Forelimb muscle (tissue), 1 donor: Measurements from ENCODE around the gene PRSS57. TPM values are rescaled to one million over a fixed set of nuclear protein-coding genes. Genes with fewer than 3 reads are reported as not detected.
"Not testable (repeated sequence)": the region's sequence is repeated elsewhere in the genome, so short reads cannot be mapped to it uniquely, and the experiment has no call there.

ENCODE experiments used
- DNase-seq: peaks from one replicate; pipeline ENCODE4 v3.0.0-alpha.2; 2013; ENCODE audit warnings: low read depth
- polyA plus RNA-seq: library from polyadenylated mRNA; unstranded; fragments of 120-200 nt; gene quantifications from one replicate; pipeline ENCODE4 v1.2.1, GENCODE V29; 2013; ENCODE audit not compliant: insufficient read length

PRSS57 gene
- polyA plus RNA-seq, result 0.44 TPM

DNA sequence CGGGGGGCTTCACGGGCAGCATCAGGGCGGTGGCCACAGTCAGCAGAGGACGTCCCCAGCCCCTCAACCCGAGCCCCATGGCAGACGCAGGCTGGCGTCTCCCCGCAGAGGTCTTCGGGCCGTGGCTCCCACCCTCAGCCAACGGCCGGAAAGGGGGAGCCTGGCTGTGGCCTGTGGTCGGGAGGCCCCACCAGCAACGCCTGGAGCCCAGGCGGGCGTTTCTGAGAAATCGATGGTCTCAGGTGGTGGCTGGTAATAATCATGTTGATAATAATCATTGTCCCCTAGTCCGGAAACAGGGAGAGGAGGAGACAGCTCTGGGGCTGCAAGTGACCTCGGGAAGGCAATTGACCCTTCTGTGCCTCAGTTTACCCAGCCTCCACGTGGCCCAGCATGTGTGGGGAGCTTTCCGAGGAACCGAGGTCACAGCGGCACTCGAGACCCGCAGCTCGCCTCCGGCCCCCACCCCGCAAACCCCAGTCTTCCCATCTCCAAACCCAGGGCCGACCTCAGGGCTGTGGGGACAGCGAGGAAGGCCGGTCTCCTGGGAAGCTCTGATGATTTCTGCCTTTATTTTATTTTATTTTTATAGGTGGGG lies at the start of gene PRSS57:
PRSS57 (minus strand) TSS at position 101 of the 598 bp plus-strand sequence; CDS start at position 79, 22 bp downstream.
- DNase-seq, result no peak

DNA sequence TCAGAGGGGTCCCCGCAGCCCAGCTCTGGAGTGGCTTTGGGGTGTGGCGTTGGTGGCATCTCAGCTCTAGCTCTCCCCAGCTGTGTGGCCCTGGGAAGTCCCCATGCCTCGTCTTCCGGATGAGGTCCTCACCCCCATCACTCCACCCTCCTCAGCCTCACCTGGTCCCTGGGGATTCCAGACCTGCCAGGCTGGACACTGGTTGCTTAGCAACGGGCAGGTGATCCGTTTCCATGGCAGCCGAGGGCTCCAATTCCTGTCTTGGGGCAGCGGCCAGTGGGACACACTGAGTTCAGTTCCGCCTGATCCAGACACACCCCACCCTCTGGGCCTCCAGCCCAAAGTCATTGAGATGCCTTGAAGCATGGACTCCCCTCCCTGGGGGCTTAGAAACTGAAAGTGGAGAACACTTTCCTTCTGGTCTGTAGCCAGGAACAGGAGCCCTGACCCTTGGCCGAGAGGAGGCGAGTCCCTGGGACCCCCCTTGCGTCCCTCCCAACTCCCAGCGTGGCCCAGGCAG lies 48.0 kb upstream of the PRSS57 start:
- no peak for DNase-seq

DNA sequence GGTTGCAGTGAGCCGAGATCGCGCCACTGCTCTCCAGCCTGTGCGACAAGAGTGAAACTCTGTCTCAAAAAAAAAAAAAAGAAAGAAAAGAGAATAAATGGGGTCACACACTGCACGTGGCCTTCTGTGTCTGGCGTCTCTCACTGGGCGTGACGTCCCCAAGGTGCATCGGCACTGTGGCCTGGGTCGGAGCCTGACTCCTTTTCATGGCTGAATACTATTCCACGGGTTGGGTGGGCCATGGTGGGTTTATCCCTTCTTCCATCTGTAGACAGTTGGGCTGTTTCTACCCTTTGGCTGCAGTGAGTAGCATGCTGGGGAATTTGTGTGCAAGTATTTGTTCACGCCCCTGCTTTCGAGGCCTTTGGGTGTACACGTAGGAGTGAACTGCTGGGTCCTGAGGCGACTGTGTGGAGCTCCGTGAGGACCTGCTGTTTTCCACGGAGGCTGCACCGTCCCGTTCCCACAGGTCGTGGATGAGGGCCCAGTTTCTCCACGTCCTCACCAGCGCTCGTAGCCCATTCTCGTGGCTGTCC lies 47.4 kb upstream of the PRSS57 start:
- no peak for DNase-seq

DNA sequence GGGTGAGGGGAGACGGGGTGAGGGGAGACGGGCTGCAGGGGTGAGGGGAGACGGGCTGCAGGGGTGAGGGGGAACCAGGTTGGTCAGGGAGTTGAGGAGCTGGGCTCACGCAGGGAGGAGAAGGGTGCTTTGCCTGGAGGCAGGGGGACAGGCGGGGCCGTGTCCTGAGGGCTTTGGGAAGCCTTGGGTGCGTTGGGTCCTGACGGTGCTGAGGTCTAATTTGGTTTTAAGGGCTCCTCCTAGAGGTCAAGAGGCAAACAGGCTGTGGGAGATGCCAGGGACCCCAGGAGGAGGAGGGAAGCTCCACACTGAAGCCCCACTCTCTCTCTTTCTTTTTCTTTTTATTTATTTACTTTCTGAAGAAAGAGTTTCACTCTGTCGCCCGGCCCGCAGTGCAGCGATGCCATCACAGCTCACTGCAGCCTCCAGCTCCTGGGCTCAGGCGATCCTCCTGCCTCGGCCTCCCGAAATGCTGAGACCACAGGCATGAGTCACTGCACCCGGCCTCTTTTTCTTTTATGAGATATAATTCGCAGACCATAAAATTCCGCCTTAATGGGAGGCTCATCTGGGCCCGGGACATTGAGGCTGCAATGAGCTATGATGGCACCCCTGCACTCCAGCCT lies 46.4 kb upstream of the PRSS57 start:
- no peak for DNase-seq

DNA sequence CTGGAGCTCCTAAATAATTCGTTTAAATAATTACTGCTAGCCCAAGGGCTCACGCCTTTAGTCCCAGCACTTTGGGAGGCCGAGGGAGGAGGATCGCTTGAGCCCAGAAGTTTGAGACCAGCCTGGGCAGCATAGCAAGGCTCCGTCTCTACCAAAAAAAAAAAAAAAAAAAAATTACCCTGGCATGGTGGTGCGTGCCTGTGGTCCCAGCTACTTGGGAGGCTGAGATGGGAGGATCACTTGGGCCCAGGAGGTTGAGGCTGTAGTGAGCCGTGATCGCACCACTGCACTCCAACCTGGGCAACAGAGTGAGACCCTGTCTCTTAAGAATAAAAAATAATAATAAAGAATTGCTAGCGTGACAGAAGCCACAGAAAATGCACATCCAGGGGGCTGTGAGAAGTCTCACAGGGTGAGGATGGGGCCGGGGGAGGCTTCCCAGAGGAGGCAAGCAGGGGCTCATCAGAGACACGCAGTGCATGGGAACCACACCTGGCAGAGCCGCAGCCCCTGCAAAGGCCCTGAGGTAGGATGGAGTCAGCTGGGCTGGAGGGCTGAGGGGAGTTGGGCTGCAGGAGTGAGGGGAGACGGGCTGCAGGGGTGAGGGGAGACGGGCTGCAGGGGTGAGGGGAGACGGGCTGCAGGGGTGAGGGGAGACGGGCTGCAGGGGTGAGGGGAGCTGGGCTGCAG lies 45.7 kb upstream of the PRSS57 start:
- not testable (repeated sequence) for DNase-seq

DNA sequence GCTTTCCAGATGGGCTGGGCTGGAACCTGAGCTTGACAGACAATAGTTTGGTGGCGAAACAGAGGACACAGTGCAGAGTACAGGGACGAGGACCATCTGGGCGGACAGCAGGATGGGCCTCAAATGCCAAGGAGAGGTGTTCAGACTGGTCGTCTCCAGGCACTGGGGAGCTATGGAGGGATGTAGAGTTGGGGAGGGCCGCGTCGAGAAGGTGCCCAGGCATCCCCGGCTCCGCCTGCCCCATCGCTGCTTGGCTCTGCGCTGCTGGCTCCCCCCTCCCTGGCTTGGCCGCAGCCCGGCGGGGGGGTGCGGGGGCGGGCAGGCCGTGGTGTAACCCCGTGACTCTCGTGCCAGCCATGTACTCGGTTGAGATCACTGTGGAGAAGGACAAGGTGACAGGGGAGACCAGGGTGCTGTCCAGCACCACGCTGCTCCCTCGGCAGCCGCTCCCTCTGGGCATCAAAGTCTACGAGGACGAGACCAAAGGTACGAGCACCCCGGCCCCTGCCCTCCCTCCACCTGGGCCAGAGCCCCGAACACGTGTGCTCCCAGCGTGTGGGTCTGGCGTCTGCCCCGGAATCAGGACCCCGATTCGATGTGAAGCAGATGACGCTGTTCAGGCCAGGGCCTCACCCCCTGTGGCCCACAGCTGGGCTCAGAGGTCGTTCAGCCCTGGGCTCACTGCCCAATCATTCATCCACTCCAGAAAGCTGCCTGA lies 44.9 kb upstream of the PRSS57 start:
- no peak for DNase-seq

DNA sequence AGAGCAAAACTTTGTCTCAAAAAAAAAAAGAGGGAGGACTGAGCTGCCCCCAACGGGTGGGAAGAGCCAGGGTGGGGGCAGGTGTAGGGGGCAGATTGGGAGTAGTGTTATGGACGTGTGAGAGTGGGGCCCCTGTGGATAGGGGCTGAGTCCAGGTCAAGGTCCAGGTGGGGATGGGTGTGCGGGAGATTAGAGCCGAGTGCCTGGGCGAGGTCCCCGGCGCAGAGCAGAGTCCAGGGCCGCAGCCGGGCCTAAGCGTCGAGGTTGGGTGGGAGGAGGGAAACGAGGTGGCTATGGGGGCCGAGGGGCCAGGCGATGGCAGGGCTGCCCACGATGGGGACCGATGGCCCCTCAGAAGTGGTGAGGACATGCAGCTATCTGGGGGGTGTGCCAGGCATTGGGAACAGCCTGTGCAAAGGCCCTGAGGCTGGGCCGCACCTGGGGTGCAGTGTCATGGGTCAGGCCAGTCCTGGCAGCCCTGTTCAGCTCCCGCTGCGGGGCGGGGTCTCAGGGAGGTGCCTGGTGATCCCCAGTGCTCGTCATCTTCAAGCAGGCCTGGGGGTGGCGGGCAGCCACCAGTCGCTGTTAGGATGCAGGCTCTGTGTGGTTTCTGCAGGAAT lies 43.4 kb upstream of the PRSS57 start:
- no peak for DNase-seq

DNA sequence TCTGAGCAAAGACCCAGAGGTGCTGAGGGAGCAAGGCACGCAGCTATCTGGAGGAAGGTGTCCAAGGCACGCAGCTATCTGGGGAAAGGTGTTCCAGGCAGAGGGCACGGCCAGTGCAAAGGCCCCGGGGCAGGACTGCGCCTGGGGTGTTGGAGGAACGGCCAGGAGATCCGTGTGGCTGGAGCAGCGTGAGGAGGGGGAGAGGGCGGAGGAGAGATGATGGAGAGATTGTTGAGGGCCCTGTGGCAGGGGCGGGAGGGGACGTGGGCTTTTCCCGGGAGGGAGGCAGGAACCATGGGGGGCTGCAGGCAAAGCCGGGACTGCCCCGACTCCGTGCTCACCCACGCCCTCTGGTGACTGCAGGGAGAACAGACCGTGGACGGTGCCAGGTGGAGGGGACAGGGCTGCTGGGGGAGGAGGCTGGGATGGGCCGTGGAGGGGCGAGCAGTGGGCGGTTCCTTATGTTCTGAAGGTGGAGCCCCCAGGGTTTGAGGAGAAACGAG lies 42.4 kb upstream of the PRSS57 start:
- DNase-seq, result no peak

DNA sequence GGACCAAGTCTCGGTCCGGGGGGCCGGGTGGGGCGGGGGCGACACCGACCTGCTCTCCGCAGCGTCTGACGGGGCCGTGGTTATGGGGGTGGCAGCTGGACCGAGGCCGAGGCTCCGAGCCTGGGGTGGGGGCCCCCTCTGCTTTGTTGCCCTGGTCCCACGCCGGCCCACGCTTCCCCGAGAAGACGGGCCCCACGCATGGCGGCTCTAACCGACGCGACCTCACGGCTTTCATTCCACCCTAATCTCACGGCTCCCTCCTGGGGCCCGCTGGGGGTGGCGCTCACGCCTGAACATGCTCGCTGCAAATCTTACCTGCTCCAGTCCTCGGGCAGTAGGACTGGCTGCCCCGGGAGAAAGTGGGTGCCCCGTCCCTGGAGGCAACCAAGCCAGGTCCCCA lies 40.9 kb upstream of the PRSS57 start:
- DNase-seq, result no peak

DNA sequence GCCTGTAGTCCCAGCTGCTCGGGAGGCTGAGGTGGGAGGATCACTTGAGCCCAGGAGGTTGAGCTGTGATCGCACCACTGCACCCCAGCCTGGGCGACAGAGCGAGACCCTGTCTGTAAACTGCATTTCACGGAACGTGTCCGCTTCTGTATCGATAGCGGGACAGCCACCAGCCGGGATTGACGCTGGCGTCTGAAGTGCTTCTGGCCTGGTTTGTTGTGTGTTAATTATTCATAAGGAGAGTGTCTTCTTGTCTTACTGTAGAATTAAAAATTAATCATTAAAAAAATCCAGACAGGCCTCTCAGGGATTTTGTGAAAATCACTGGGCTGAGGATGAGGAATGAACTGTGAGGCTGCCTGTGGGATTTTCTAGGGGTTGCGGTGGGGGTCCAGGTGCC lies 39.5 kb upstream of the PRSS57 start:
- DNase-seq, result no peak

DNA sequence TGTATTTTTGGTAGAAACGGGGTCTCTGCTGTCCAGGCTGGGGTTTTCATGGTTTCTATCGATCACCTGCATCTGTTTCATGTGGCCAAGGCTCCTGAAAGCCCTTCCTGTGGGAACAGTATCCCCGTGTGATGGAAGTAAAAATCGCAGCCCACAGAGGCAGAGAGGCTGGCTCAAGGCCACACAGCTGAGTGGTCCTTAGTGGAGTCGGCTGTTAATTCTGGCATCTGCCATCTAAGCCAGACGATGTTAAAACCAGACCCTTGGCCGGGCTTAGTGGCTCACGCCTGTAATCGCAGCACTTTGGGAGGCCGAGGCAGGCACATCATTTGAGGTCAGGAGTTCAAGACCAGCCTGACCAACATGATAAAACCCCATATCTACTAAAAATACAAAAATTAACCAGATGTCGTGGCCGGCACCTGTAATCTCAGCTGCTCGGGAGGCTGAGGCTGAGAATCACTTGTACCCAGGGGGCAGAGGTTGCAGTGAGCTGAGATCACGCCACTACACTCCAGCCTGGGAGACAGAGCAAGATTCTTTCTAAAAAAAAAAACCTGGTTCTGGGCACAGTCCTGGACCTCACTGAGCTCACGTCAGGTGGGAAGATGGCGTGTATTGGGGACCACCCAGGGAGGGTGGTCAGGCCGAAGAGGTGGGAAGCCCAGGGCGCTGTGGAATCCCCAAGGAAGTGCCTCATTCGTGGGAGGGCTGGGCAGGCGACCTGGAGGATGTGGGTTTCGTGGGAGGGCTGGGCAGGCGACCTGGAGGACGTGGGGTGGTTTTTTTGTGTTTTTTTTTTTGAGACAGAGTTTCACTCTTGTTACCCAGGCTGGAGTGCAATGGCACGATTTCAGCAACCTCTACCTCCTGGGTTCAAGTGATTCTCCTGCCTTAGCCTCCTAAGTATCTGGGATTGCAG lies 37.2 kb upstream of the PRSS57 start:
- DNase-seq, result no peak

DNA sequence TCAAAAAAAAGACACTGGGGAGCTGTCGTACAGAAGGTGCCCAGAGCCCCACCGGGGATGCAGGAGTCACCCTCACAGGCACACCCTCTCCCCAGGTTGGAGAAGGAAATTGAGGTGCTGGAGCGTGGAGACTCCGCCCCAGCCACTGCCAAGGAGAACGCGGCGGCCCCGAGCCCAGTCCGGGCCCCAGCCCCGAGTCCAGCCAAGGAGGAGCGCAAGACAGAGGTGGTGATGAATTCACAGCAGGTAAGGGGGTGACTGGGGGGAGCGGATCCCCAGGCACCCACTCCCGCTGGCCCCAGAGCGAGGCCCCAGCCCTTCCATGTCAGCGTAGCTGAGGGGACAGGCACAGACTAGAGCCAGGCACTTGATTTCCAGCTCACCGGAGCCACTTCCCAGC lies 35.7 kb upstream of the PRSS57 start:
- no peak for DNase-seq

DNA sequence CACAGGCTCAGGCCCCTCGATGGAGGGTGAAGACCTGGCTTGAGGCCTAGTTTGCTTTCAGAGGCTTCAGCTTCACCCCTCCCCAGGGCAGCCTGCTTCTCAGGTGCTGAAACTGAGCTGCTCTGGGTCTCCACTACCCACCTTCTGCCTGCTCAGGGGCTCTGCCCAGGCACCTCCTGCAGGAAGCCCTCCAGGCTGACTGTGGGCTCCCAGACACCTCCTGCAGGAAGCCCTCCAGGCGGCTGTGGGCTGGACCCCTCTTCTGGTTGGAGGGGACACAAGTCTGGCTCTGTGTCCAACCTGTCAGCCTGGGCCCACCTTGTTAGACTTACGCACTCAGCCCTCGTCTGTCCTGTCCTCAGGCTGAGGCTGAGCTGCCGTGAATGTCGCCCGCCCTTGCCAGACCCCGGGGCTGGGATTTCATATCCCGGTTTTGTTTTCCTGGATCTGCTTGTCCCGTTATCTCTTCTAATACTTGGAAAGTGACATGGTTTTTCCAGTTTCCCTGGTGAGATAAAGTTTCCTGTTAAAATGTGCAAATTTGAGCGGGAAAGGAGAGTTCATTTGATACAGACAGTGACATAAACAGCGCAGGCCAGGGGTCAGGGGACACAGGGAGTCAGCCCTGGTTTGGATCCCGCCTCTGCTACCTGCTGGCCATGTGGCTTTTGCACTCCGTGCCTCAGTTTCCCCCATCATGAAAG lies 34.9 kb upstream of the PRSS57 start:
- no peak for DNase-seq

DNA sequence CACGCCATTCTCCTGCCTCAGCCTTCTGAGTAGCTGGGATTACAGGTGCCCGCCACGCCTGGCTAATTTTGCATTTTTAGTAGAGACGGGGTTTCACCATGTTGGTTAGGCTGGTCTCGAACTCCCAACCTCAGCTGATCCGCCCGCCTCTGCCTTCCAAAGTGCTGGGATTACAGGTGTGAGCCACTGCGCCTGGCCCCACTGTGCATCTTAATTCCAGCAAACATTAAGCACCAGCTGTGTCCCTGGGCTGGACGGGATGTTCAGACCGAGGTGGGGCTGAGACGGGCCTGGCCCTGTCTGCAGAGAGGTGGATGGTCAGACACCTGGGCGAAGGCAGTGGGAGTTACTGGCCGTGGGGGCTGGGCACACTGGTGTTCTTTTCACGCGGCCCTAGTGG lies 34.3 kb upstream of the PRSS57 start:
- DNase-seq, result not testable (repeated sequence)

DNA sequence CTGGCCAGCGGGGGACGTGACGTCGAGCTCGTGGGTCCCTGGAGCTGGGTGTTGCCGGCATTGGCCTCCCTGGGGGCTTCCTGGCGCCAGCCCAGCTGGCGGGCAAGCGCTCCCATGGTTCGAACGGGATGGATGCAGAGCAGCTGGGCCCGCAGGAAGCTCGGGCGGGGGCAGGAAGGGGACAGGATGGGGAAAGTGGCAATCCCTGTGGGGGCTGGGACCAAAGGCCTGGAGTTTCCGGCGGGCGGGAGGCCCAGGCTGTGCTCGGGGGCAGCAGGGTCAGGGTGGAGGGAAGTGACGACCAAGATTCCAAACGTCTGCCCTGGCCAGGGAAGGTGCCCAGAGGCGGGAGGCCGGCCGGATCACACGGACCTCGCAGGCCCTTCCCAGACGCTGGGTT lies 32.8 kb upstream of the PRSS57 start:
- no peak for DNase-seq

DNA sequence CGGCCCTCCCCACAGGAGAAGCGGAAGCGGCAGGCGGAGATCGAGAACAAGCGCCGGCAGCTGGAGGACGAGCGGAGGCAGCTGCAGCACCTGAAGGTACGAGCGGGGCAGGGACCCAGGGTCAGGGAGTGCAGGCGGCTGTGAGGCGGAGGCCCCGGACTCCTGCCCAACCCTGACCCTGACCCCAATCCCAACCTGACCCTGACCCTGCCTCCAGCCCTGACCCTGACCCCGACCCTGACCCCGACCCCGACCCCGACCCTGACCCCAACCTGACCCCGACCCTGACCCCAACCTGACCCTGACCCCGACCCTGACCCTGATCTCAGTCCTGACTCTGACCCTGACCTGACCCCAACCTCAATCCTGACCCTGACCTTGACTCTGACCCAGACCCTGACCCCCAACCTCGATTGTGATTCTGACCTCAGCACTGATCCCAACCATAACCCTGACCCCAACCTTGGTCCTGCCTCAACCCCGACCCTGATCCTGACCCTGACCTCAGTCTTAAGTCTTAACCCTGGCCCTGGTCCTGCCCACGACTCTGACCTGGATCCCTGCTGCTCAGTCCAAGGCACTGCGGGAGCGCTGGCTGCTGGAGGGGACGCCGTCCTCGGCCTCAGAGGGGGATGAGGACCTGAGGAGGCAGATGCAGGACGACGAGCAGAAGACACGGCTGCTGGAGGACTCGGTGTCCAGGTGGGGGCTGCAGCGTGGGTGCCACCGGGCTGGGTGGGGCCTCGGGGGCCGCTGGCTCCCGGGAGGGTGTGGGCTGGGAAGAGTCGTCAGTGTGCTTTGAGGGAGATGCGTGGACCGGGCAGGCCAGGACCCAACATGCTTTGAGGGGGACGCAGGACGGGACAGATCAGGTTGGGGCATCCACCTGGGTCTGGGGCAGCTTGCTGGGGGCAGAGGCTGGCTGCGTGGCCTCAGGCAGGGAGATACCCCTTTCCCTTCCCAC lies 32.0 kb upstream of the PRSS57 start:
- no peak for DNase-seq

DNA sequence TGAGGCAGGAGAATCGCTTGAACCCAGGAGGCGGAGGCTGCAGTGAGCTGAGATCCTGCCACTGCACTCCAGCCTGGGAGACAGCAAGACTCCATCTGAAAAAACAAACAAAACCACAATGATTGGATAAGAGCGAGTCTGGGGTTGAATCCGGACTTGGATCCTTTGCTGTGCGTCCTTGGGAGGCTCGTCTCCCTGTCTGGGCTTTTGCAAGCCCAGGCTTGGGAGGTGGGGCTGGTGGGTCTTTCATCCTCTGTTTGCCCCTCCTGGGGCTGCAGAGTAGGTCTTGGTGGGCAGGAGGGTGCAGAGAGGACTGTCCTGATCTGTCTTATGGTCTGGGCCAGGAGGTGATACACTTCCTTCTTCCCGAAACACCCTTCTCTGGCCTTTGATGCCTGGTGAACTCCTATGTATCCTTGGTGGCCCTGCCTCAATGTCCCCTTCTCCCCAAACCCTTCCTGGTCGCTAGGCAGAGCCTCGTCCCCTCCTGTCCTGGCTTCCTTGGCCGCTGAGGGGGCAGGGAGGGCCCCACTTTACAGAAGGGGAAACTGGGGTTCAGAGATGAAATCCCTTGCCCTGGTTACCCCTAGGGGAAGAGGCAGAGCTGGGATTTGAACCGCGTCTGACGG lies 30.3 kb upstream of the PRSS57 start:
- DNase-seq, result no peak

DNA sequence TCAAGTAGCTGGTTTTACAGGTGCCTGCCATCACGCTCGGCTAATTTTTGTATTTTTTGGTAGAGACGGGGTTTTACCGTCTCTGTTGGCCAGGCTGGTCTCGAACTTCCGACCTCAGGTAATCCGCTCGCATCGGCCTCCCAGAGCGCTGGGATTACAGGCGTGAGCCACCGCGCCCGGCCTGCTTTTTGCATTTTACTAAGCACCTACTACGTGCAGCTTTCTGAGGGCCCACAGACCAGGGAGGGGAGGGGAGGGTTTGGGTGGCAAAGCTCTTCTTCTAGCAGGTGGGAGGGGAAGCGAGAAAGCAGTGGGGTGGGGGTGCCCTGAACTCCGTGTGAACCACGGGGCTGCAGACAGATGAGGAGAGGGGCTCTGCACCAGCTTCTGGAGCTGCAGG lies 28.5 kb upstream of the PRSS57 start:
- no peak for DNase-seq
